C4-2B (cell line): ENCODE measurements around the gene RBM42.

ENCODE experiments used
- ZFX ChIP-seq: fragments of 450-650 bp; IDR thresholded peaks from 2 replicates; pipeline ENCODE4 v1.6.1; 2017
- TF ChIP-seq, protein P1 (sequence below): fragments of 450-650 bp; conservative IDR thresholded peaks from 2 replicates; pipeline ENCODE4 v1.5.1; 2017; ENCODE audit warnings: mild to moderate bottlenecking

DNA sequence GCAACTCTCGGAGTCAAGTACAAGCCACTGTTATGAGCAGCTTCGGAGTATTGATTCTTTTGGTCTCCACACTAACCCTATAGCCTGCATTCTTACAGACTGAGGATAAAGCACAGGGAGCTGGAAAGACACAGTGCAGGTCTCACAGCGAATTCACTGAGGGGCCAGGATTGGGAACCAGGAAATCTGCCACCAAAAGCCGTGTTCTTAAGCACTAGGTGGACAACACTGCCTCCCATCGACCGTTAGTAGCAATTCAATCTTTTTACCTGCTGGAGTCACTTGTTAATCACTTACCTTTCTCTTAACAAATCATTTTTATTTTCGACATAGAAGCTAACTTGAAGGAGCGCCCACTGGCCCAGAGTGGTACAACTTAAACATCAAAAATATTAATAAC lies 36.6 kb upstream of the RBM42 start:
- TF ChIP-seq, protein P1, sequence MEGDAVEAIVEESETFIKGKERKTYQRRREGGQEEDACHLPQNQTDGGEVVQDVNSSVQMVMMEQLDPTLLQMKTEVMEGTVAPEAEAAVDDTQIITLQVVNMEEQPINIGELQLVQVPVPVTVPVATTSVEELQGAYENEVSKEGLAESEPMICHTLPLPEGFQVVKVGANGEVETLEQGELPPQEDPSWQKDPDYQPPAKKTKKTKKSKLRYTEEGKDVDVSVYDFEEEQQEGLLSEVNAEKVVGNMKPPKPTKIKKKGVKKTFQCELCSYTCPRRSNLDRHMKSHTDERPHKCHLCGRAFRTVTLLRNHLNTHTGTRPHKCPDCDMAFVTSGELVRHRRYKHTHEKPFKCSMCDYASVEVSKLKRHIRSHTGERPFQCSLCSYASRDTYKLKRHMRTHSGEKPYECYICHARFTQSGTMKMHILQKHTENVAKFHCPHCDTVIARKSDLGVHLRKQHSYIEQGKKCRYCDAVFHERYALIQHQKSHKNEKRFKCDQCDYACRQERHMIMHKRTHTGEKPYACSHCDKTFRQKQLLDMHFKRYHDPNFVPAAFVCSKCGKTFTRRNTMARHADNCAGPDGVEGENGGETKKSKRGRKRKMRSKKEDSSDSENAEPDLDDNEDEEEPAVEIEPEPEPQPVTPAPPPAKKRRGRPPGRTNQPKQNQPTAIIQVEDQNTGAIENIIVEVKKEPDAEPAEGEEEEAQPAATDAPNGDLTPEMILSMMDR = no peak; the same call in 1 of the 2 replicates
- no peak for TF ChIP-seq ZFX
